ENCODE results near the gene BMPR1B.

- TF ChIP-seq, protein P1, sequence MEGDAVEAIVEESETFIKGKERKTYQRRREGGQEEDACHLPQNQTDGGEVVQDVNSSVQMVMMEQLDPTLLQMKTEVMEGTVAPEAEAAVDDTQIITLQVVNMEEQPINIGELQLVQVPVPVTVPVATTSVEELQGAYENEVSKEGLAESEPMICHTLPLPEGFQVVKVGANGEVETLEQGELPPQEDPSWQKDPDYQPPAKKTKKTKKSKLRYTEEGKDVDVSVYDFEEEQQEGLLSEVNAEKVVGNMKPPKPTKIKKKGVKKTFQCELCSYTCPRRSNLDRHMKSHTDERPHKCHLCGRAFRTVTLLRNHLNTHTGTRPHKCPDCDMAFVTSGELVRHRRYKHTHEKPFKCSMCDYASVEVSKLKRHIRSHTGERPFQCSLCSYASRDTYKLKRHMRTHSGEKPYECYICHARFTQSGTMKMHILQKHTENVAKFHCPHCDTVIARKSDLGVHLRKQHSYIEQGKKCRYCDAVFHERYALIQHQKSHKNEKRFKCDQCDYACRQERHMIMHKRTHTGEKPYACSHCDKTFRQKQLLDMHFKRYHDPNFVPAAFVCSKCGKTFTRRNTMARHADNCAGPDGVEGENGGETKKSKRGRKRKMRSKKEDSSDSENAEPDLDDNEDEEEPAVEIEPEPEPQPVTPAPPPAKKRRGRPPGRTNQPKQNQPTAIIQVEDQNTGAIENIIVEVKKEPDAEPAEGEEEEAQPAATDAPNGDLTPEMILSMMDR (IDR thresholded peaks at IDR 0.05; ENCODE audit: insufficient read depth, low read length), result no peak
- no peak for TF ChIP-seq POLR2AphosphoS5 (IDR thresholded peaks at IDR 0.05; ENCODE audit: low read depth)
Observed at GRCh38 chr4:95087657-95088455, 330.1 kb downstream of the BMPR1B start.

Measured in HL-60 (cell line).